A673 (cell line): ENCODE results near the gene PUM1. TPM values are rescaled to one million over a fixed set of nuclear protein-coding genes. Genes with fewer than 3 reads are reported as not detected.
"Not testable (repeated sequence)": the region's sequence is repeated elsewhere in the genome, so short reads cannot be mapped to it uniquely, and the experiment has no call there.

Experiments used
- BruUV-seq: library from RNA; stranded (reverse); fragments of 400-500 nt; replicated peaks from 2 replicates; lab custom pipeline; 2021; lab: Mats Ljungman, UMichigan
- CTCF ChIA-PET: fragments of 300-600 bp; sonication (Branson Sonifier 250); formaldehyde crosslinking; loops from one replicate; lab custom pipeline; 2022; ENCODE audit warnings: antibody characterized with exemption; lab: Charles Lee
- POLR2A ChIA-PET: fragments of 300-600 bp; sonication (Branson Sonifier 250); formaldehyde crosslinking; loops from one replicate; lab custom pipeline; 2022; ENCODE audit warnings: antibody characterized with exemption; ENCODE audit not compliant: low non-redundant PET; lab: Charles Lee
- DNase-seq: peaks from one replicate; pipeline ENCODE4 v3.0.0-alpha.2; 2015; ENCODE audit warnings: low spot score
- H3K27ac ChIP-seq: fragments of 200-600 bp; sonication (generic); 2 replicates; pipeline ENCODE4 v1.5.1; 2016; ENCODE audit warnings: mixed run types, low read depth, mild to moderate bottlenecking, mixed read lengths, antibody characterized with exemption, low read length; ENCODE audit not compliant: poor library complexity, severe bottlenecking
- H3K27me3 ChIP-seq: fragments of 200-600 bp; sonication (generic); replicated peaks from 2 replicates; pipeline ENCODE4 v1.6.1; 2017; ENCODE audit warnings: mixed run types, low read depth, mild to moderate bottlenecking, mixed read lengths, antibody characterized with exemption, low read length; ENCODE audit not compliant: insufficient read depth, poor library complexity
- H3K36me3 ChIP-seq: fragments of 200-600 bp; sonication (generic); 2 replicates; pipeline ENCODE4 v1.6.1; 2016; ENCODE audit warnings: mixed run types, mild to moderate bottlenecking, mixed read lengths, antibody characterized with exemption, low read length; ENCODE audit not compliant: insufficient read depth, poor library complexity, severe bottlenecking
- H3K4me1 ChIP-seq: fragments of 200-600 bp; sonication (generic); 2 replicates; pipeline ENCODE4 v1.6.1; 2017; ENCODE audit warnings: mixed run types, mild to moderate bottlenecking, mixed read lengths, antibody characterized with exemption, low read length; ENCODE audit not compliant: insufficient read depth, poor library complexity, severe bottlenecking
- H3K4me3 ChIP-seq: fragments of 200-600 bp; sonication (generic); 2 replicates; pipeline ENCODE4 v1.5.1; 2016; ENCODE audit warnings: low read depth, mixed run types, mild to moderate bottlenecking, mixed read lengths, low read length; ENCODE audit not compliant: poor library complexity, severe bottlenecking
- H3K9me3 ChIP-seq: fragments of 200-600 bp; sonication (generic); 2 replicates; pipeline ENCODE4 v1.6.1; 2016; ENCODE audit warnings: mixed run types, low read depth, mild to moderate bottlenecking, mixed read lengths, antibody characterized with exemption, low read length; ENCODE audit not compliant: poor library complexity, severe bottlenecking
- EZH2 ChIP-seq: fragments of 200-600 bp; sonication (generic); IDR thresholded peaks from 2 replicates; pipeline ENCODE4 v1.6.1; 2017; ENCODE audit warnings: borderline replicate concordance, low read depth, mild to moderate bottlenecking, mixed read lengths, antibody characterized with exemption, low read length; ENCODE audit not compliant: poor library complexity, severe bottlenecking
- intact Hi-C: fragments of 100-400 bp; cut with micrococcal nuclease; formaldehyde crosslinking; loops from one replicate; pipeline ENCODE4 v1.10.0; 2022; ENCODE audit not compliant: unreplicated experiment
- total RNA-seq: library from RNA; stranded (reverse); gene quantifications from 2 replicates; pipeline ENCODE4 v1.2.3, GENCODE V29; 2021
- TF ChIP-seq, protein P1 (sequence below): fragments of 300-800, 200-600 bp; sonication (generic); conservative IDR thresholded peaks from 2 replicates; pipeline ENCODE4 v1.5.1; 2017; ENCODE audit warnings: low read depth, mild to moderate bottlenecking, antibody characterized with exemption, low read length, moderate library complexity, mixed read lengths

The PUM1 gene
- total RNA-seq, 1 experiment from 2014 or later: 138 TPM

- ChIA-PET POLR2A (no interaction called here), CTCF (interaction anchor here (0.6 kb wide), 1 partner anchor 413 kb away, joined by 5 read pairs; no protein-coding TSS in a partner anchor)
- DNase-seq: no peak
- BruUV-seq: no TSS peak
- intact Hi-C loops: no loop called here
- Histone ChIP-seq H3K9me3 (no peaks in the 10 kb centered on the region), H3K27me3 (no peaks in the 10 kb centered on the region), H3K27ac (no peak overlapping the region), H3K4me3 (no peak overlapping the region), H3K4me1 (no peaks in the 10 kb centered on the region), H3K36me3 (peaks cover 56% of the 10 kb centered on the region)
- TF ChIP-seq EZH2: no peak
- TF ChIP-seq, protein P1, sequence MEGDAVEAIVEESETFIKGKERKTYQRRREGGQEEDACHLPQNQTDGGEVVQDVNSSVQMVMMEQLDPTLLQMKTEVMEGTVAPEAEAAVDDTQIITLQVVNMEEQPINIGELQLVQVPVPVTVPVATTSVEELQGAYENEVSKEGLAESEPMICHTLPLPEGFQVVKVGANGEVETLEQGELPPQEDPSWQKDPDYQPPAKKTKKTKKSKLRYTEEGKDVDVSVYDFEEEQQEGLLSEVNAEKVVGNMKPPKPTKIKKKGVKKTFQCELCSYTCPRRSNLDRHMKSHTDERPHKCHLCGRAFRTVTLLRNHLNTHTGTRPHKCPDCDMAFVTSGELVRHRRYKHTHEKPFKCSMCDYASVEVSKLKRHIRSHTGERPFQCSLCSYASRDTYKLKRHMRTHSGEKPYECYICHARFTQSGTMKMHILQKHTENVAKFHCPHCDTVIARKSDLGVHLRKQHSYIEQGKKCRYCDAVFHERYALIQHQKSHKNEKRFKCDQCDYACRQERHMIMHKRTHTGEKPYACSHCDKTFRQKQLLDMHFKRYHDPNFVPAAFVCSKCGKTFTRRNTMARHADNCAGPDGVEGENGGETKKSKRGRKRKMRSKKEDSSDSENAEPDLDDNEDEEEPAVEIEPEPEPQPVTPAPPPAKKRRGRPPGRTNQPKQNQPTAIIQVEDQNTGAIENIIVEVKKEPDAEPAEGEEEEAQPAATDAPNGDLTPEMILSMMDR: no peak
Measured at GRCh38 chr1:31054958-31055481, 10.5 kb downstream of the PUM1 start.

DNA sequence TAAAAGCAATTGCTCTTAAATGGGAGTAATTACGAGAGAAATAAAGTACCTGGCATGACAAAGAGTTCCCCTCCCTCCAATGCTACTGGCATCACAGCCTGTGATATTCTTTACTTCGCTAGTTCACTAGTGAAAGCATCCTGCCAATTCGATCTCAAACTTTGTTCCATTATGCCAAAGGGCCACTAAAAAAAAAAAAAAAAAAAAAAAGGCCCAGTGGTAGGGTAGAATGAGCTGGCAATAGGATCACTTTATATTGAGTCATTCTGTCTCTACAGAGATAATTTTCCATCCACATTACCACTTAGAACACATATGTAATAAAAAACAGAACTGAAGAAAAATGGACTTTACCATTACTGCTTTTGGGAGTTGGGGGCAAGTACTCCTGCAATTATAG lies 11.2 kb downstream of the PUM1 start:
- TF ChIP-seq, protein P1: no peak
- TF ChIP-seq EZH2: no peak
- ChIA-PET POLR2A (no interaction called here), CTCF (interaction anchor here (0.6 to 0.7 kb wide), 2 partner anchors 54 to 413 kb away, joined by 5 to 14 read pairs; no protein-coding TSS in a partner anchor)
- Histone ChIP-seq H3K9me3 (no peaks in the 10 kb centered on the region), H3K36me3 (peaks cover 54% of the 10 kb centered on the region), H3K27me3 (no peaks in the 10 kb centered on the region), H3K27ac (no peak overlapping the region), H3K4me1 (no peaks in the 10 kb centered on the region), H3K4me3 (no peak overlapping the region)
- BruUV-seq: no TSS peak
- no peak for DNase-seq
- intact Hi-C loops: no loop called here

DNA sequence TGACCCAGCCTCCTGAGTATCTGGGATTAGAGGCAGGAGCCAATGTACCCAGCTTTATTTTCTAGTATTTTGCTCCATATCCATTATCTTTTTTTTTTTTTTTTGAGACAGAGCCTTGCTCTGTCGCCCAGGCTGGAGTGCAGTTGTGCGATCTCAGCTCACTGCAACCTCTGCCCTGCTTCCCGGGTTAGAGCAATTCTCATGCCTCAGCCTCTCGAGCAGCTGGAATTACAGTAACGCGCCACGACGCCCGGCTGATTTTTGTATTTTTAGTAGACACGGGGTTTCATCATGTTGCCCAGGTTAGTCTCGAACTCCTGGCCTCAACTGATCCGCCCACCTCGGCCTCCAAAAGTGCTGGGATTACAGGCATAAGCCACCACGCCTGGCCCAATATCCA lies 12.9 kb downstream of the PUM1 start:
- H3K27ac ChIP-seq, BruUV-seq, H3K9me3 ChIP-seq, intact Hi-C loops, H3K4me3 ChIP-seq, H3K4me1 ChIP-seq, H3K27me3 ChIP-seq, CTCF ChIA-PET, DNase-seq: not testable (repeated sequence)
- POLR2A ChIA-PET: interaction anchor here (0.7 kb wide), 1 partner anchor 35 kb away, joined by 4 read pairs; no protein-coding TSS in a partner anchor
- H3K36me3 ChIP-seq: peaks cover 38% of the 10 kb centered on the region

DNA sequence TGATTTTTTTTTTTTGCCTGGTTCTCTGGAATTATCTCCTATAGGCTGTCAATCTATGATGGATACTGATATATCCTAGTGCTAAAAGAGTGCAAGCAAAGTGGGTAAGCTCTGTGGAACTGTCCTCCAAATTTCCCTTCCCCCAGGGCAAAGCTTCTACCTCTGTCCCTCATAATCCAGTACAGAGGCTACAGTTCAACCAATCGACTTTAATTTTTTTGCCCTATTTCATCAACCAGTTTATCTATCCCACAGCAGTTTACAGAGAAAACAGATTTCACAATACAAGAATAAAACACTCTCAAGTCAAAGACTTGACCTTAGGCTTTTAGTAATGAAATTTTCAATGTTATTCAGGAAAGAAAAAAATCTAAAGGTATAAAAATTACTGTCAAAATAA lies 13.9 kb downstream of the PUM1 start:
- ChIA-PET POLR2A (no interaction called here), CTCF (no interaction called here)
- no peak for DNase-seq
- BruUV-seq: no TSS peak
- Histone ChIP-seq H3K36me3 (peaks cover 34% of the 10 kb centered on the region), H3K27me3 (no peaks in the 10 kb centered on the region), H3K27ac (no peak overlapping the region), H3K9me3 (no peaks in the 10 kb centered on the region), H3K4me3 (no peak overlapping the region), H3K4me1 (no peaks in the 10 kb centered on the region)
- intact Hi-C loops: no loop called here
- no peak for TF ChIP-seq EZH2
- TF ChIP-seq, protein P1: no peak

DNA sequence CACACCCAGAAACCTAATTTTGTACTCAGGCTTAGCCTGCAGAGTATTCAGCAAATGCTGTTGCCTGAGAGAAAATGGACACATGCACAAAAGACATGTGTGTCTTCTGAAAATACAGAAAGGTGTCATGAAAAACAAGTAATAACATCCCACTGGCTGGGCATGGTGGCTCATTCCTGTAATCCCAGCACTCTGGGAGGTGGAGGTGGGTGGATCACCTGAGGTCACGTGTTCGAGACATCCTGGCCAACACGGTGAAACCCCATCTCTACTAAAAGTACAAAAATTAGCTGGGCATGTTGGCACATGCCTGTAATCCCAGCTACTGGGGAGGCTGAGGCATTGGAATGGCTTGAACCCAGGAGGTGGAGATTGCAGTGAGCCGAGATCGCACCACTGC lies 18.0 kb downstream of the PUM1 start:
- POLR2A ChIA-PET, H3K4me1 ChIP-seq, DNase-seq, H3K27ac ChIP-seq, H3K9me3 ChIP-seq, CTCF ChIA-PET, intact Hi-C loops, H3K4me3 ChIP-seq, BruUV-seq, H3K27me3 ChIP-seq: not testable (repeated sequence)
- peaks cover 26% of the 10 kb centered on the region for H3K36me3 ChIP-seq
